ENCODE data around the gene IMPDH1.

DNA sequence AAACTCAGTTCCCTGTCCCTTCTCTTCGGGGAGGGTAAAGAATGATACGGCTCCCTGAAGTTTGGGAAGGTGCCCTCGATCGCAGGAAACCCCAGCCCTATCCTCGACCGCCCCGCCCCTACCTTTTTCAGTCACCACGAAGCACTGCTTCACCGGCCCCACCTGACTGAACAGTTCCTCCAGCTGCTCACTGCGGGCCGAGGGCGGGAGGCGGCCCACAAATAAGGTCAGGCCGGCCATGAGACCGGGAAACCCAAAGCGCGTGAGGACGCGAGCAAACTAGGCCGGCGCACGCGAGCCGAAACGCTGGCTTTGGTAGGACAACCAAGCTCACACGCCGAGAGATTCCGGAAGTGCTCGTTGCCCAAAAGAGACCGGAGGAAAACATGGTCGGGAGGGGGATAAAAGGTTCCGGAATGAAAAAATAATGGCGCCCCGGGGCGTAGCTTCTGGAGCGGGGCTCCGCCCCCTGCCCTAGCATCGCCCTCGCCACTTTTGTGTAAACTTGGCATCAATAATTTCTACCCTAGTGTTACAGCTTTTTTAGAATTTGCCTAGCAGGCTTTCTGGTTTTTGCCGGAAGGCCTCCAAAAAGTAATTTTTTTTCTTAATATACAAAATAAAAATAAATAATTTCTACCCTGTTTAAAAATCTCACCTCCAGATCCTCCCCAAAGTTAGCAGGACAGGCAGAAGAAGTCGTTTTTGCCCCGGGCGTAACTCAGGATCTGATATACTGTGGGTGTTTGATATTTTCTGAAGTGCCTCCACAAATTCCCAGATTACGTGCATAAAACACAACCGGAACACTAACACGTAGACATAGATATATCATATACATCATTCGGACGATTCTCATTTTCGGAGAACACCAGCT lies 66.0 kb downstream of the IMPDH1 start, which contains the start of gene RBM28:
- TF ChIP-seq, protein P1, sequence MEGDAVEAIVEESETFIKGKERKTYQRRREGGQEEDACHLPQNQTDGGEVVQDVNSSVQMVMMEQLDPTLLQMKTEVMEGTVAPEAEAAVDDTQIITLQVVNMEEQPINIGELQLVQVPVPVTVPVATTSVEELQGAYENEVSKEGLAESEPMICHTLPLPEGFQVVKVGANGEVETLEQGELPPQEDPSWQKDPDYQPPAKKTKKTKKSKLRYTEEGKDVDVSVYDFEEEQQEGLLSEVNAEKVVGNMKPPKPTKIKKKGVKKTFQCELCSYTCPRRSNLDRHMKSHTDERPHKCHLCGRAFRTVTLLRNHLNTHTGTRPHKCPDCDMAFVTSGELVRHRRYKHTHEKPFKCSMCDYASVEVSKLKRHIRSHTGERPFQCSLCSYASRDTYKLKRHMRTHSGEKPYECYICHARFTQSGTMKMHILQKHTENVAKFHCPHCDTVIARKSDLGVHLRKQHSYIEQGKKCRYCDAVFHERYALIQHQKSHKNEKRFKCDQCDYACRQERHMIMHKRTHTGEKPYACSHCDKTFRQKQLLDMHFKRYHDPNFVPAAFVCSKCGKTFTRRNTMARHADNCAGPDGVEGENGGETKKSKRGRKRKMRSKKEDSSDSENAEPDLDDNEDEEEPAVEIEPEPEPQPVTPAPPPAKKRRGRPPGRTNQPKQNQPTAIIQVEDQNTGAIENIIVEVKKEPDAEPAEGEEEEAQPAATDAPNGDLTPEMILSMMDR (IDR thresholded peaks at IDR 0.05; ENCODE audit: low read depth, low read length): no peak
- no peak for TF ChIP-seq EZH2phosphoT487 (IDR thresholded peaks at IDR 0.05; ENCODE audit: low read depth)
